HG02973 (cell line): ENCODE results near the gene BAD.
"Not testable (repeated sequence)": the region's sequence is repeated elsewhere in the genome, so short reads cannot be mapped to it uniquely, and the experiment has no call there.

Experiments
- ATAC-seq: cut with Tn5 transposase; IDR thresholded peaks from one replicate; pipeline ENCODE4 v1.9.1; 2021; ENCODE audit warnings: moderate library complexity; ENCODE audit not compliant: unreplicated experiment

The BAD gene

DNA sequence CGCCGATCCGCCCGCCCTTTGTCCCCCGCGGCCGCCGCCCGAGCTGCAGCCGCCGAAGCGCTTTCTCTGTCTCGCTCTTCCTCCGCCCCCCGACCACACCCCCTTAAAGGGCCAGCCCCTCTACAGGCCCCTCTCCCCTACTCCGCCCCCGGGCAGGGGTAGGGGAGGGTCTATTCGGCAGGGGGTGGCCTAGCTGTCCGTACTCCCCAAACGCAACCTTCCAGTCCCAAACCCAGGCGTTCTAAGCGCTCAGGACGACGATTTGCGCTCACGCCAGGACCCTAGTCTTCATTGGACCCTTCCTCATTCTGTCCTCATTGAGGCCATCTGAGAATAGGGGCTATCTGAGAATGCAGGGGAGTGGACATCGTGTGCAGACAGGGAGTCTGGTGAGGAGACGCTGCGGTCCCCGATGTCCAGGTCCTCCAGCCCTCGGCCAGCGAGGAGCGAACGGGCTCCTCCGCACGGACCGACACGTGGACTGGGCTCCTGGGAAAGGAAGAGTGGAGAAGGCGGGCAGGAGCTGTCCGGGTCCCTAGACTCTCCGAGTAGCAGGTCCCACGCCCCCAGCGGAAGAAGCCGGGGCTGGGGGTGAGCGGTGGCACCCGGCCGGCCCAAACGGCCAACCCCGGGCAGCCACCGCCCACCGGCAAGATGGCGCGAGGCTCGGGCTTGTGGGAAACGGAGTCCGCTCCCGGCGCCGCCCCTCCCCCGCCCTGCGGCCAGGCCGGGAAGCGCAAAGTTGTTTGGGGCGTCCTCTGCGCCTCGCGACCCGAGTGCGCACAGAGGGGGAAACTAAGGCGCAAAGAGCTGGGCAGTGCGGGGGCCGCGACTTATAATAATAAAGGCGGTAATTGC lies 37.4 kb downstream of the BAD start, which contains the start of gene PPP1R14B:
PPP1R14B (minus strand) TSS at position 73 of the 858 bp plus-strand sequence. CDS start 270 bp downstream, outside the sequence.
- ATAC-seq, result no peak

DNA sequence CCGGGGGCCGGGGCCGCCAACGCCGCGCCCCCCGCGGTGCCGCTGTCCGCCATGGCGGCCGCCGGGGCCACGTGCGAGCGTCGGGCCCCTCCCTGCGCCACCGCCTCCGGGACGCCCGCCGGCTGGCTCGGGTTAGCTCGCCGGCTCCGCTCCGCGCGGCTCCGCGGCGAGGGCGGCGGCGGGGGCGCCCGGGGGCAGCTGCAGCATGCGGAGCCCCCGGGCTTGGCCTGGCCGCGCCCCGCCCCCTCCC lies 37.9 kb downstream of the BAD start:
- not testable (repeated sequence) for ATAC-seq

DNA sequence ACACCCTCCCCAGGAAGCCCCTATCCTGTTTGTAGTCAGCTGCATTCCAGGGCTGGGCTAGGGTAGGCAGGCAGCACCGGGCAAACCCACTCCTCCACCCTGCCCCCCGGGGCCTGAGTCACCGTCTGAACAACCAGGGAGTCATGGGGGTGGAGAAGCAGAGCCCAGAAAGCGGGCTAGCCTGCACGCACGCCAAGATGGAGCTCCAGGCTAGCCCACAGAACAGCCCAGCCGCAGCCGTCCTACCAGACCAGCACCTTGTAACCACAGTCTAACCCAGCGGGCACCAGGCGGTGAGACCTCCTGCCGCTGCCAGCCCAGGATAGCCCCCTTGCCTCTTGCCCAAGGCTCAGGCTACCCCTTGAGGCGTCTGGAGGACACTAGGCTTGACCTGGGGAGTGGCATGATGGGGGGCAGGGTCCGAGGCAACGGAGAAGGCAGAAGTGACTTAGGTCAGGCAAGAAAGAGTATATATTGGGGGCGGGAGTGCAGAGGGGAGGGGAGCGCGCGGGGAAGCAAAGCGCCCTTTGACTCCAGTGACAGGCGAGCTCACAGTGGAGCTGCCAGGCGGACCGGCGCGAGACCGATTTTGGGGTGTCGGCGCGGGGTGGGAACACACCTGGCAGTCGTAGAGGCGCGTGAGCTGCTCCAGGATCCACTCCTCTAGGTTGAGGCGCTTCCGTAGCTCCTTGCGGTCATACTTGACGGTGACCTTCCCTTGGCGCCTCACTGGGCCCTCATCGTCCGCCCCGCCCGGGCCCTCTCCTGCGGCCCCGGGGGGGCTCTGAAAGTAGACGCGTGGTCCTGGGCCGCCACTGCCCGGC lies 38.5 kb downstream of the BAD start:
- no peak for ATAC-seq

DNA sequence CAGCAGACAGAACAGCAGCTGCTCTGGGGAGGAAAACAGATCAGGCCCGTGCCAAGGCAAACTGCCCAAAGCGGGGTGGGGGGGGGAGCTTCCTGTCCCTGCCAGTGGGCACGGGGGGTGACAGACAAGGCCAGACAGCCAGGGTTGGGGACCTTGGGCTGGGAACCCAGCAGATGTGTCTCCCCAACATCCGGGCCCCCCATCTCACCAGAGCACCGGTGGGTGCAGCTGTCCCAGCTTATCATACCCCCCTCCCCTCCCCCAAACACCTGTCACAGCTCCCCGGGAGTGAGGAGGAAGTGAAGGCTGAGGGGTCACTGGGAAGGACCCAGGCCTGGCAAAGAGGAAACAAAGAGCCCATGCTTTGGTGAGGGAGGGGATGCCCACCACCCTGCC lies 39.1 kb downstream of the BAD start:
- no peak for ATAC-seq

DNA sequence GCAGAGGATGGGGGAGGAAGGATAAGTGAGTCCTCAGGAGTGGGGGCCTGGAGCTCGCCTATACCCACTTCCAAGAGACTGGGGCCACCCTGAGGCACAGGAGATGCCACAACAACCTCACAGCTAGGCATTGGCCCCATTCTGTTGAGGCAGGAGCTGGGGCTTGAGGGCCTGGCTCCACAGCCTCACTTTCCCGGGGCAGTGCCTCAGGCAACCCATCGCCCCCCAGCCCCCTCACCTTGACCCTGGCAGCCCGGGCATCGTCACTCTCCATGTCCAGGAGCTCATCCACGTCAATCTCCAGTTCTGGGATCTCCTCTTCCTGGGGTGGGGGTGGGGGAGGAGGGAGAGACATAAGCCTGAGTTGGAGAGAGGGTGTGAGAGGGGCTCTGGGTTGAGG lies 39.5 kb downstream of the BAD start:
- ATAC-seq, result no peak

DNA sequence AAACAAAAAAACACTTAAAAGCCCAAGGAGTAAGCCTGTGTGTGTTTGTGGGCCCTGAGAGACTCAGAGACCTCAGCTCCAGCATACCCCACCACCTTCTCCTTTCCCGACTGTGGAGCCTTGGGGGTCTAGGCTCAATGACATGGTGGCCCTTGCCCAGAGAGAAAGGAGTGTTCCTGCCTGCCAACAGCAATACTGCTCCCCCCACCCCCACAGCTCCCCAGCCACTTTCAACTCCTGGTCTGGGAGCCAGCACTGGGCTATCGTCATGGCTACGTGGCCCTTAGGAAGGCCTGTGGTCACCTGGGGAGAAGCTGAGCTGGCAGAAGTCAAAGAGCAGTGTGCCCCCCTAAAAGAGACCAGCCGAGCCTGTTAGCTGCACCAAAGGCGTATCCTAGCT lies 40.4 kb downstream of the BAD start:
- ATAC-seq, result no peak

DNA sequence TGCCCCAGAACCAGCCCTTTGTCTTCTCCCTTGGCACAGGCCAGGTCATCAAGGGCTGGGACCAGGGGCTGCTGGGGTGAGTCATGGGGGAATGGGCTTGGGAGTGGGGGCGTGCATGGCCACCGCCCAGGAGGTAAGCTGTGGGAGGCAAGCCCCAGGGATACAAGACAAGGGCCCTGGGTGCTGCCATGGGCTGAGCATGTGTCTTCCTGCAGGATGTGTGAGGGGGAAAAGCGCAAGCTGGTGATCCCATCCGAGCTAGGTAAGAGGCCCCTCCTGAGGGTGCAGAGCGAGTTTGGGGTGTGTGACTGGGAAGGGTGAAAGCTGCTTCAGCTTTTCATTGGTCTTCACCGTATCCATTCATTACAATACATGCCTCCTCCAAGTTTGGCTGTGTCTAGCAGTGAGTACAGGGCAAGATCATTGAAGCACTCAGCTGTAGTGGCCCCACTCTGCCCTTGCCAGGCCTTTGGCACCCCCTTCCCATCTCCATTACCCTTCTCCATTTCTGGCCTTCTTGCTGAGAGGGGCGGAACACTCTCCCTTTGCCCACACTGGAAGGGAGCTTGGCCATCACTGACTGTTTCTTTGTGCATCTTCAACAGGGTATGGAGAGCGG lies 41.1 kb downstream of the BAD start:
- no peak for ATAC-seq

DNA sequence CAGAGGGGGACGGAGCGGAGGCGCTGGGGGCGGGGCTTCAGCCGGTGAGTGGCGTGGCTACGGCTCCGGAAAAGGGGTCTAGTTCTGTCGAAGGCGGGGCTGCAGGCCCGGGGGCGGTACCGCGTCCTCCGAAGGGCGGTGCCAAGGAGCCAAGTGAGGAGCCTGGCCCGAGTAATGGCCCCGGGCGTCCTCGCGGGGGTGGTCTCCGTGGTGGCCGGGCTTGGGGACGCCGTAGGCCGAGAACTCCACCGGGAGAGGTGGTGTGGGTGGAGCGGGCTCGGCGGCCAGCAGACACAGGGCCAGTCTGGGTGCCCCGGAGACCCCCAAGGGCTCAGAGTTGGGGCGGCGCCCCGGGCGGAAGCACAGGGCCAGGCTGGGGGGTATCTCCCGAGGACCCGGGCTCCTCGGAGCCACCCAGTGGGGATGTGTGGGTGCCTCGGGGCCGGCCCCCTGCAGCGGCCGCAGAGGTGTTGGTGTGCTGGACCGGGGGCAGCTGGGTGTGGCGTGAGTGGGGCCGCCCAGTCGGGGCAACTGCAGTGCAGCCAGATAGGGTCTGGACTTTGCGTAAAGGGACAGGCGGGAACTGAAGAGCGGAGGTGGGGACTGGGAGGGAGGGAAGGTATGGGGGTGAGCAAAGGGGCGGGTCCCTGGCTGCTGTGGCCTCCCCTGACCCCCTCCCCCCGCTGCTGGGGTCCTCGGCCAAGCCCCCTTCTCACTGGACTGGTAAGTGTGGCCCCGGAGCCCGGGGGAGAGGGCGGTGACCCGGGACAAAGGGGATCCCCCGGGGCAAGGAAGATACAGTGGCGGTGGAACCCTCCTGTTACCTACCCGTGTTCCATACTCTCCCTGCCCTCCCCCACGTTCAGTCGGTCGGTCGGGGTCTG lies 42.7 kb downstream of the BAD start:
- peak; percentile 9 for ATAC-seq

DNA sequence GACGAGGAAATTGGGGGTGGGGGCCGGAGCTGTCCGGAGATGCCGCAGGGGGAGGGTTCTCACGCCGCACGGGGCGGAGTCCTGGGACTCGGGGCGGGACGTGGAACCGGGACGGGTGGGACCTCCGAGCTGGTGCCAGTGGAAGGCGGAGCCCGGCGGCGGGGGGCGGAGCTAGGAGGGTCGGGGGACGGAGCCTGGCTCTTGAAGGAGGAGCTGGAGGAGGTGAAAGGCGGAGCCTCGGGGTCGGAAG lies 43.3 kb downstream of the BAD start:
- ATAC-seq, result peak; percentile 51

DNA sequence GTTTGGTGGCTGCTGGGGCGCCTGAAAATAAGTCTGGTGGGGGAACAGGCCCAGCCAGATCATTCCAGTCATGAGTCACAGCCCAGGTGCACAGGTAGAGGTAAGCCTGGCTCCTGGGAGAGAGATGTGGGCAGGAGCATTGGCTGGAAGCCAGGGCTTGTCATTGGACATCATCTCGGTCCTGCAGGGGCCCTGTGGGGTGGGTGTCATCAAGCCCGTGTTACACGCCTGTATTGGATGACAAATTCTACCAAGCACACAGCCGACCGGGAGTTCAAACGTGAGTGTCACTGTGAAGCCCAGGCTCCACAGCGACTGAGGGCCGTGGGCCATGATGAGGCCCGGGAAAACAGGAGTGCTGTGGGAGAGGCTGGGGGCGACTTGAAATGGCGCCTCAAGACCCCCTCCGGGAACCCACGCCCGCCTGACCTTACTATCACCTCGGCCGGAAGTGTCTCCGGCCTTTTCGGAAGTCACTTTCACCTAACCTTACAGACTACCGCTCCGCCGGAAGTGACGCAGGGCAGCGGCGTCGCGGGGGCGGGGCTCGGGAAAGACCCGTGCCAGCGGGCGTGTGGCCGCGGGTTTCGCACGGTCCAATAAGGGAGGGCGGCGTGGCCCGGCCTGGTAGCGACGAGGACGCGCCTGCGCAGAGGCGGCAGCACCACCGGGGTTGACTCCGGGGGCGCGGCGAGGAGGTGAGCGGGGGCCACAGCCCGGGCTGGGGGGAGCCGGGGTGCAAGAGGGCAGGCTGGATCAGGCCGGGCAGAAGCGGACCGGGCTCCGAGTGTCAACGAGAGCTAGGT lies 43.8 kb downstream of the BAD start, which contains the start of gene FKBP2:
FKBP2 (plus strand) TSS at position 661 of the 806 bp plus-strand sequence. CDS start 1,293 bp downstream, outside the sequence.
- peak; percentile 31 for ATAC-seq

DNA sequence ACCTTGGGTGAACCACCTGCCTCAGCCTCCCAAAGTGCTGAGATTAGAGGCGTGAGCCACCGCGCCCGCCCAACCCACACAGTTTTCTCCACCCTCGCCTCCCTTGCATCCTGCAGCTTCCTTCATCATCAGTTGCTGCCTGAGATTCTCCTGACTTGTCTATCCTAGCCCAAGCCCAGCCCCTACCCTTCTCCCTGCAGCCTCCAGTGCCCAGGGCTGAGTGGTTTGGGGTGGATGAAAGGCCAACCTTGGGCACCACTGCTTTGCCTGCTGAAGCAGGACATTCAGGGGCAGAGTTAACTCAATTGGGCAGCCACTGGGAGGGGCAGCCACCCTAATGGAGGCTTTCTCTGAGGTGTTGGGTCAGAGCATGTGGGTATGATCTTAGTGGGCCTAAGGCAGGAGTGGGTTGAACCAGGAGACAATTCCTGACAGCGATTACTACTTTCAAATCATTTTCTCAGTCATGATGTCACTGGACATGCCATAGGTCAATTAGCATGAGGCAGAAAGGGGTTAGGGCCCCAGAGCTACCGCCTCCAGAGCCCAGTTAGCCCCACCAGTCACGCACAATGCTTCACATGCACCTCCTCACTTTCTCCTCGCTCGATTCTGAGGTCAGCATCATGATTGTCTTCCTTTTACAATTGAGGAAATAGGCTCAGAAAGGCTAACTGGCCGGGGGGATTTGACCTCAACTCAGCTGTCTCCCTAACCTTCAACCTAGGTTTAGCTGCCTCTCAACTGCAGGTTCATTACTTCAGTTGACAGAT lies 44.6 kb downstream of the BAD start:
- ATAC-seq, result peak; percentile 9

DNA sequence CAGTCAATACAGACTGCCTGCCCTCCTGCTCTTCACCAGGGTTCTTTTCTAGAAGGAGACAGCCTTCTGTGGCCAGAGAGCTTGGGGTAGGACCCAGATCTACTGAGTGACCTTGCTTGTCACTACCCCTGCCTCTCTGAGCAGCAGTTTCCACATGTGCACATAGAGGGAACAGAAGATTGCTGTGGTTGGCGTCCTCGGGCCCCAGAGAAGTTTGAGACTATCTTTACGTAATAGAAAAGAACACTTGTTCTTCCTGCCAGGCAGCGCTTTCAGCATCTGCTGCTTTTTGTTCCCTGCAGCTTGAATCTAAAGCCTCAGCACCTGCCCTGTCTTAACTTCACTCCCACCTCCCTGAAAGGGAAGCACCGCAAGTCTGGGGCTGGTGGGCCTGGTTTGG lies 45.5 kb downstream of the BAD start:
- ATAC-seq, result no peak

DNA sequence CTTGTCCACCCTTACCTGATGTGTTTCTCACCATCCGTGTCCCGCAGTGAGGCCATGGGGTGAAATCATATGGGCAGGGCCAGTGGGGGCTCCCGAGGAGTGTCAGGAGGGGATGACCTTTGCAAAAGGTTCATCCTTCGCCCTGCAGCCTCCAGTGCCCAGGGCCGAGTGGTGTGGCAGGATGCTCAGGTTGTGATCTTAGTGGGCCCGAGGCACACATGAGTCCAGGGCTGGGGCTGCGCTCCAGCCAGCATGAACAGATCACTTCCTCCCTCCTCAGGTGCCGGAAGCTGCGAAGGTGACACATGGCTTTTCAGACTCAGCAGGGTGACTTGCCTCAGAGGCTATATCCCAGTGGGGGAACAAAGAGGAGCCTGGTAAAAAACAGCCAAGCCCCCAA lies 46.4 kb downstream of the BAD start:
- no peak for ATAC-seq

DNA sequence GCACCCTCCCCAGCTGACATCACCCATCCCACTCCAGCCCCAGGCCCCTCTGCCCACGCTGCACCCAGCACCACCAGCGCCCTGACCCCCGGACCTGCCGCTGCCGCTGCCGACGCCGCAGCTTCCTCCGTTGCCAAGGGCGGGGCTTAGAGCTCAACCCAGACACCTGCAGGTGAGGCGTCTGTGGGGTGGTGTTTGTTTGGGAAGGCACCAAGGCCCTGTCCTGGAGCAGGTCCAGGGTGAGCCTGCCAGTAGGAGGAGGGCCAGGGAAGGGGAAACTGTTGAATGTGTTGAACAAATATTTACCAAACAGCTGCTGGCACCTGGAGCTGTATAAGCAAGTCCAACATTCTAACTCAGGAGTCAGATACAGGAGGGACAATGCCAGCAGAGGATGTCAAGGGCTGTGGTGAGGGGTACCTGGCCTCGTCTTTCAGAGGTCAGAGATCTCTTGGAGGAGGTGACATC lies 46.9 kb downstream of the BAD start:
- ATAC-seq, result no peak

DNA sequence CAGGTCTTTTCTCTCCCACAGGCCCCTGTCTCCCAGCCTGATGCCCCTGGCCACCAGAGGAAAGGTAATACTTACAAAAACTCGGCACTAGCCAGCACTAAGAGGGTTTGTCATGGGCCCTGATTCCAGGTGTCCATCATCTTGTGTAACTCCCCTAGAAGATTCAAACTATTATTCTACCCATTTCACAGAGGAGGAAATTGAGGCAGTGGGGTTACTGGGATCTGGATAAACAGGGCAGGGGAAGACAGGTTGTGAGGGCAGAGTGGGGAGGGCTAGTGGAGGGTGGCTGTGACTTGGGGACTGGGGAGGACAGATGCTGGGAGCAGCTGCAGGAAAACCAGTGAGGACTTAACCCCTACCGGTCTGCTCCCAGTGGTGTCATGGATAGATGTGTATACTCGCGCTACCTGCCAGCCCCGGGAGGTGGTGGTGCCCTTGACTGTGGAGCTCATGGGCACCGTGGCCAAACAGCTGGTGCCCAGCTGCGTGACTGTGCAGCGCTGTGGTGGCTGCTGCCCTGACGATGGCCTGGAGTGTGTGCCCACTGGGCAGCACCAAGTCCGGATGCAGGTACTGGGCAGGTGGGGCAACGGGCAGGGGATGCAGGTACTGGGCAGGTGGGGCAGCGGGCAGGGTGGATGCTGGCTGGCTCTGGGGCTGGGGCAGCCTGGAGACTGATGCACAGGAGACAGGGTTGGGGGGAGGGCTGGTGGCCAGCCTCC lies 48.9 kb downstream of the BAD start:
- no peak for ATAC-seq

DNA sequence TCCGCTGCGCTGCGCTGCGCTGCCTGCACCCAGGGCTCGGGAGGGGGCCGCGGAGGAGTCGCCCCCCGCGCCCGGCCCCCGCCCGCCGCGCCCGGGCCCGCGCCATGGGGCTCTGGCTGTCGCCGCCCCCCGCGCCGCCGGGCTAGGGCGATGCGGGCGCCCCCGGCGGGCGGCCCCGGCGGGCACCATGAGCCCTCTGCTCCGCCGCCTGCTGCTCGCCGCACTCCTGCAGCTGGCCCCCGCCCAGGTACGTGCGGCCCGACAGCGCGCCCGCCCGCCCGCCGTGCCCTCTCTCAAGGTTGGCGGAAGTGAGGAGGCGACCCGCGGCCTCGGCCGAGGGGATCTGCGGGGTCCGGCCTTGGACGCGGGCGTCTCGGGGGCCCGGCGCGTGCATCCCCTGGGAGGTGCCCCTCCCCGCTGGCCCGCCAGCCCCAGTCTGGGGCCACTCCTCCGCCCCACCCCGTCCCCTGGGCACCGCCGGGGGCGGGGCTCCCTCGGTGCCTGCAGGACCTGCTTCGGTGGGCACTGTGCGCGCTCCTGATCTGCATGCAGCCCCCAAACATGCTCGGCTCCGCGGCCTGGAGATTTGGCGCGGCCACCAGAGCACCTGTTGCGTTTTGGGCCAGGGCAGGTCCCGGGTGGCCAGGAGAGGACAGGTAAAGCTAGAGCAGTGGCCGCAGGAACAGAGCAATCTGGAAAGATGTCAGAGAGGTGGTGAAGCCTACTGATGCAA lies 49.7 kb downstream of the BAD start:
- ATAC-seq, result no peak

DNA sequence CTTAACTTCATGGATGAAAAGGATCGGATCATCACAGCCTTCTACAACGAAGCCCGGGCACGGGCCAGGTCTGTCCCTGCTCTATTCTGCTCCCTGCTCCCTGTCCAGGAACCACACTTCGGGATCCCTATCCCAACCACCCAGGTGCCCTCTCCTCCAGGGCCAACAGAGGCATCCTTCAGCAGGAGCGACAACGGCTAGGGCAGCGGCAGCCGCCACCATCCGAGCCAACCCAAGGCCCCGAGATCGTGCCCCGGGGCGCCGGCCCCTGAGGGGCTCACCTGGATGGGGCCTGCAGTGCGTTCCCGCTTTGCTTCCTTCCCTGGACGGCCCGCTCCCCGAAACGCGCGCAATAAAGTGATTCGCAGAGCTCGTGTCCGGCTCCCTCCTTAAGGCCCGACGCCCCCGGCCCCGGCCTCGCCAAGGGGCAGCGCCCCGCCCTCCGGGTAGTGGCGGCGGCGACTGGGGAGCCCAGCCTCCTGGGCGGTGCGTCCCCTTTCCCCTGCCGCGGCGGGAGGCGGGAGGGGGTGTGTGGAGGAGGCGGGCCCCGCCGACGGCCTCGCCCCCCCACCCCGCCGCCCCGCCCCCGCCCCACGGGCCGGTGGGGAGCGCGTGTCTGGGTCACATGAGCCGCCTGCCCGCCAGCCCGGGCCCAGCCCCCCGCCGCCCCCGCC lies 50.4 kb downstream of the BAD start, which contains the start of gene VEGFB:
VEGFB (plus strand) TSS at position 672 of the 674 bp plus-strand sequence. CDS start 250 bp downstream, outside the sequence.
- ATAC-seq, result no peak
